Right lobe of liver (tissue), 6 donors: ENCODE data around the gene RBM33. TPM values are rescaled to one million over a fixed set of nuclear protein-coding genes. Genes with fewer than 3 reads are reported as not detected.

Source experiments
- ATAC-seq, 4 donors: fragments of 200-7000 bp; cut with Tn5 transposase; one replicate each; pipeline ENCODE4 v1.9.1; 2020; ENCODE audit warnings: mild to moderate bottlenecking in 4 of 4, moderate library complexity in 4 of 4
- DNase-seq, 3 donors: peaks; one replicate each; pipeline ENCODE4 v3.0.0-alpha.2; 2020
- H3K27ac ChIP-seq, 3 donors: fragments of 200-600 bp; one replicate each; pipeline ENCODE4 v1.8.0; 2022
- H3K27me3 ChIP-seq, 2 donors: fragments of 200-600 bp; one replicate each; pipeline ENCODE4 v1.8.0; 2022
- H3K36me3 ChIP-seq, 4 donors: fragments of 200-600 bp; sonication (generic) in 1 of 4; one replicate each; pipeline versions ENCODE4 v1.5.1 to v1.8.0; 2017 to 2022; ENCODE audit warnings: control low read depth in 1 of 4
- H3K4me1 ChIP-seq, 4 donors: fragments of 200-600 bp; sonication (generic) in 1 of 4; one replicate each; pipeline versions ENCODE4 v1.5.1 to v1.8.0; 2017 to 2022; ENCODE audit warnings: control low read depth in 1 of 4
- H3K4me3 ChIP-seq, 3 donors: fragments of 200-600 bp; one replicate each; pipeline ENCODE4 v1.8.0; 2022
- H3K9me3 ChIP-seq, 4 donors: fragments of 200-600 bp; sonication (generic) in 1 of 4; one replicate each; pipeline versions ENCODE4 v1.5.1 to v1.8.0; 2017 to 2022; ENCODE audit warnings: control low read depth in 1 of 4
- CTCF ChIP-seq, 4 donors: fragments of 200-600 bp in 3 of 4; fragments of 450-650 bp in 1 of 4; IDR thresholded peaks; one replicate each; pipeline versions ENCODE4 v1.5.1 to v1.8.0; 2016 to 2022; ENCODE audit warnings: antibody characterized with exemption in 4 of 4, mild to moderate bottlenecking in 2 of 4
- POLR2A ChIP-seq: fragments of 450-650 bp; IDR thresholded peaks from one replicate; pipeline ENCODE4 v1.6.1; 2017; ENCODE audit warnings: antibody characterized with exemption, mild to moderate bottlenecking
- WGBS: methylation state at CpG from one replicate; pipeline ENCODE4 v1.1.6; 2018; ENCODE audit warnings: low coverage, low lambda C conversion rate; ENCODE audit not compliant: insufficient coverage; ENCODE audit errors: missing lambda C conversion rate; 5-methylcytosine and 5-hydroxymethylcytosine counted together
- intact Hi-C, 2 donors: fragments of 100-400 bp; cut with DNase I; formaldehyde crosslinking; loops; one replicate each; pipeline versions ENCODE4 v1.11.2 to v1.14.1; 2022
- total RNA-seq, 6 experiments: library from RNA; depleted of rRNA in 2 of 6; stranded (reverse); fragments of >200 nt in 2 of 6; fragmentation: NEBNext Ultra II Directional in 3 of 6; extraction: Animal tissue kit (Norgen Biotek cat#: 25700) in 3 of 6; gene quantifications; one replicate each; pipeline versions ENCODE4 v1.1.0 to v1.2.4, GENCODE V29; 2016 to 2023
- donor health status: DM: no; HTN: yes; CAD: no.
- donor health status: DM: no; HTN: no; CAD: no.
- donor health status: DM: no; HTN: no; CAD: no.
- donor health status: DM: no; HTN: yes; CAD: no.
- donor health status: DM: no; HTN: yes; CAD: no.

RBM33 gene
- total RNA-seq, 6 experiments from 2014 or later: 24.9 to 55.1 (median 32.0) TPM

DNA sequence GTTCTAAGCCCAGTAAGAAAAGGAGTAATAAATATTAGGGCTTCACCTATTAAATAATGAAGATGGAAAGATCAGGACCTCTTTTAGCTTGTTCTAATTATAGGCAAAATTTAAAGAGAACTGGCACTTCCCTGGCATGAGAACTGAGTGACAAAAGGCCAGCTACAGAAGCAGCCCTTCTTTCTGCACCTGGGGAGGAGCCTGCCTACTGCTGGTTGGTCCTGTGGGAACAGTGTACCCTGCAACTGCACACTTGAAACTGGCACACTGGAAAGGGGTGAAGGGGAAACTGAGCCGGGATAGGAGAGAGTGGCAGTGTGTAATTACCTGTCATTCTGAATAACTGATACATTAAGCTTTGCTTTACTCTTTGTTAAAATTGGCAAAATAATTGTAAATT lies 87.4 kb downstream of the RBM33 start:
- WGBS: 100% methylated on average over 1 of the region's 1 CpG
- peak overlapping the region in 1 of 3 donors; percentile 29 for H3K27ac ChIP-seq
- no peaks in the 10 kb centered on the region for H3K27me3 ChIP-seq
- intact Hi-C loops: loop anchor here in 1 of 2 donors (10.0 kb wide), 1 partner anchor 127 kb away; no protein-coding TSS in a partner anchor
- no peak for TF ChIP-seq CTCF (IDR thresholded peaks at IDR 0.05)
- TF ChIP-seq POLR2A: no peak
- peaks cover 0 to 18% (median 4%) of the 10 kb centered on the region in 4 donors for H3K4me1 ChIP-seq
- no peak overlapping the region for H3K4me3 ChIP-seq
- peaks cover 0 to 14% (median 0%) of the 10 kb centered on the region in 4 donors for H3K36me3 ChIP-seq
- H3K9me3 ChIP-seq: no peaks in the 10 kb centered on the region
- DNase-seq (no peak), ATAC-seq (peak in 1 of 4 donors; percentile 13)

GRCh38 chr7:155732286-155732685 lies 87.8 kb downstream of the RBM33 start:
- no peak for ATAC-seq
- peaks cover 0 to 18% (median 4%) of the 10 kb centered on the region in 4 donors for H3K4me1 ChIP-seq
- H3K36me3 ChIP-seq: peaks cover 0 to 14% (median 0%) of the 10 kb centered on the region in 4 donors
- TF ChIP-seq CTCF (IDR thresholded peaks at IDR 0.05) (no peak), POLR2A (no peak)
- intact Hi-C loops: loop anchor here in 1 of 2 donors (10.0 kb wide), 1 partner anchor 127 kb away; no protein-coding TSS in a partner anchor
- no peak for DNase-seq
- H3K9me3 ChIP-seq: no peaks in the 10 kb centered on the region
- no peaks in the 10 kb centered on the region for H3K27me3 ChIP-seq
- WGBS: 85% methylated on average over 6 of the region's 6 CpGs
- H3K27ac ChIP-seq: no peak overlapping the region
- no peak overlapping the region for H3K4me3 ChIP-seq

DNA sequence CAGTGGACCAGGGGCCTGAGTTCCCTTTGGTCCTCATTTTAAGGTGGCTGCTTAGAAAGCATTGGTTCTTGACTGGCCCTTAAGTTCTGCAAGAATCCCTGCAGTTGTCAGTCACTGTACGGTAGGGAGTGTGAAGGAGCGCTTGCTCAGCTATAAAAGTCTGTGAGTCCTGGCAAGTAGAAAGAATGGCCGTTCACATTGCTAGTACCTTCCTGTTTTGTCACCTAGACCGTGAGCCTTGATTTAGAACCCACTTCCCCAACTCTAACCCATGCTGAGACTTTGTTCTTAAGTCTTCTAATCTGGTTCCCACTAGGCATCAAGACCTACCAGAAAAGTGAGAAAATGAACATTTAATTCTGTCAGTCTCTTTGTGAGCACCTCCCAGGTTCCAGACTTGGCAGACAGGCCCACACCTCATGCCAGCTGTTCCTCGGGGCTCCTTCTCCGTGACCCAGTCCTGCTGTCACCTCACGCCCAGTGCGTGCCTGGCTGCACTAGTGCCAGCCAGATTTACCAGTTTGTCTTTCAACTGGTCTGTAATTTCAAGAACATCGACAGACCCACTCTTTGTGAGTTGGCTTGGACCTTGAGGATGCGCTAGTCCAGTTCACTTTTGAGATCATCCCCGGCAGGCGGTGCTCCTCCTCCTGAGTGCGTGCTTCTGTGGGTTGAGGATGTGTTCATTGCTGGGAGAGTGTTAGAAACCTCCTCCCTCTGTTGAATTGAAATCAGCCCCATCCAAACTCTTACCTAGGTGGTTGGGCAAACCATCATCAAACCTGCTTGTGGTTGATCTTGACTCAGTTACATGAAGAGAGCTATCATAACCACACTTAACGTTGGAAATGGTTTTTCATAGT lies 89.4 kb downstream of the RBM33 start:
- TF ChIP-seq CTCF (IDR thresholded peaks at IDR 0.05) (no peak), POLR2A (no peak)
- ATAC-seq (peak in 3 of 4 donors; percentile 18 to 43 (median 24)), DNase-seq (no peak)
- H3K4me3 ChIP-seq: no peak overlapping the region
- WGBS: 74% methylated on average over 9 of the region's 14 CpGs
- H3K36me3 ChIP-seq: peaks cover 0 to 24% (median 9%) of the 10 kb centered on the region in 4 donors
- H3K9me3 ChIP-seq: no peaks in the 10 kb centered on the region
- H3K27ac ChIP-seq: no peak overlapping the region
- peaks cover 0 to 18% (median 4%) of the 10 kb centered on the region in 4 donors for H3K4me1 ChIP-seq
- intact Hi-C loops: loop anchor here in 1 of 2 donors (10.0 kb wide), 1 partner anchor 129 kb away; no protein-coding TSS in a partner anchor
- no peaks in the 10 kb centered on the region for H3K27me3 ChIP-seq

DNA sequence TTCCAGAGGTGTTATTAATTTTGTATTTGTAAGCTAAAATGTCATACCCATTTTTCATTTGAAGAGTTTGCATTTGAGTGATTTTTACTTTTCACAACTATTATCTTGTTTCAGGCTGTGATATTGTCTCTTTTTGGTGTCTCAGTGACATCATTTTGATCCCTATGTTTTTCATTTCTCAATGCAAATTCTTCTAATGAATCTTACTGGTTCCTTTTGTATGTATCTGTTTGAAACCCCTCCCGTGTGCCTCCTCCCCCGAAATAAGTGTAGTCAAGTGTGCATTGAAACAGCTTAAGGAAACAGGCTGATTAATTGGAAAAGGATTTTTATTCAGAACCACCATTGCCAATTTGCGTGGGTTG lies 90.0 kb downstream of the RBM33 start:
- peaks cover 0 to 28% (median 9%) of the 10 kb centered on the region in 4 donors for H3K36me3 ChIP-seq
- ATAC-seq (no peak), DNase-seq (no peak)
- H3K27me3 ChIP-seq: no peaks in the 10 kb centered on the region
- WGBS: 88% methylated on average over 3 of the region's 3 CpGs
- peaks cover 0 to 18% (median 4%) of the 10 kb centered on the region in 4 donors for H3K4me1 ChIP-seq
- no peaks in the 10 kb centered on the region for H3K9me3 ChIP-seq
- intact Hi-C loops: loop anchor here in 1 of 2 donors (10.0 kb wide), 1 partner anchor 130 kb away; no protein-coding TSS in a partner anchor
- no peak overlapping the region for H3K4me3 ChIP-seq
- no peak overlapping the region for H3K27ac ChIP-seq
- TF ChIP-seq POLR2A (no peak), CTCF (IDR thresholded peaks at IDR 0.05) (no peak)
